Fibroblast of mammary gland (primary cell): Measurements from ENCODE around the gene ARHGAP28.
"Not testable (repeated sequence)": the region's sequence is repeated elsewhere in the genome, so short reads cannot be mapped to it uniquely, and the experiment has no call there.

Experiments used
- DNase-seq: peaks from one replicate; pipeline ENCODE4 v3.0.0-alpha.2; 2010; ENCODE audit warnings: low read depth
- H3K4me3 ChIP-seq: 2 replicates; pipeline ENCODE4 v1.5.1; 2011; ENCODE audit warnings: low read depth, mild to moderate bottlenecking, low read length, moderate library complexity; ENCODE audit not compliant: control insufficient read depth
- CTCF ChIP-seq: conservative IDR thresholded peaks from 2 replicates; pipeline ENCODE4 v1.5.1; 2011; ENCODE audit warnings: low read depth, low read length, inconsistent platforms; ENCODE audit not compliant: control insufficient read depth, insufficient read depth

Gene ARHGAP28

GRCh38 chr18:6798896-6799295, 69.4 kb downstream of the ARHGAP28 start:
- no peak for DNase-seq
- TF ChIP-seq CTCF = no peak
- H3K4me3 ChIP-seq = no peak overlapping the region

- DNase-seq, H3K4me3 ChIP-seq: not testable (repeated sequence)
Measured at GRCh38 chr18:6800309-6800708, 70.8 kb downstream of the ARHGAP28 start.

- DNase-seq = no peak
- no peak overlapping the region for H3K4me3 ChIP-seq
Measured at GRCh38 chr18:6807515-6808257, 78.2 kb downstream of the ARHGAP28 start.

GRCh38 chr18:6810191-6810590, 80.7 kb downstream of the ARHGAP28 start:
- no peak overlapping the region for H3K4me3 ChIP-seq
- no peak for TF ChIP-seq CTCF
- DNase-seq = peak; percentile 12

More at GRCh38 chr18:6807515-6808257, 78.2 kb downstream of the ARHGAP28 start:
- TF ChIP-seq CTCF = no peak

GRCh38 chr18:6811816-6812215, 82.3 kb downstream of the ARHGAP28 start:
- no peak for DNase-seq
- H3K4me3 ChIP-seq = no peak overlapping the region
- TF ChIP-seq CTCF = no peak

- H3K4me3 ChIP-seq = no peak overlapping the region
- no peak for TF ChIP-seq CTCF
- no peak for DNase-seq
Measured at GRCh38 chr18:6814882-6815425, 85.4 kb downstream of the ARHGAP28 start.

GRCh38 chr18:6816154-6816553, 86.6 kb downstream of the ARHGAP28 start:
- no peak for TF ChIP-seq CTCF
- H3K4me3 ChIP-seq = no peak overlapping the region
- DNase-seq = no peak
